OCI-LY1 (cell line): ENCODE data around the gene SEPHS1.
A peak's percentile ranks its signal among the peaks of the same experiment; 100 is the strongest.

Experiments used
- H2AFZ ChIP-seq: fragments of 200-600 bp; sonication (generic), shearing (Covaris generic); 2 replicates; pipeline ENCODE4 v1.6.0; 2014; ENCODE audit warnings: antibody characterized with exemption, mild to moderate bottlenecking, low read length
- H3F3A ChIP-seq: fragments of 200-600 bp; sonication (generic), shearing (Covaris generic); 2 replicates; pipeline ENCODE4 v1.6.0; 2014; ENCODE audit warnings: mild to moderate bottlenecking, antibody characterized with exemption, low read length, moderate library complexity; ENCODE audit not compliant: insufficient read depth
- H3K27ac ChIP-seq: fragments of 200-600 bp; sonication (generic); 2 replicates; pipeline ENCODE4 v1.5.1; 2014; ENCODE audit warnings: low read length, mixed run types, mild to moderate bottlenecking, low read depth; ENCODE audit not compliant: poor library complexity, severe bottlenecking
- H3K27me3 ChIP-seq: fragments of 200-600 bp; sonication (generic); 2 replicates; pipeline ENCODE4 v1.6.0; 2014; ENCODE audit warnings: antibody characterized with exemption, mild to moderate bottlenecking, low read length, moderate library complexity; ENCODE audit not compliant: insufficient read depth
- H3K36me3 ChIP-seq: fragments of 200-600 bp; sonication (generic); 2 replicates; pipeline ENCODE4 v1.6.1; 2014; ENCODE audit warnings: mild to moderate bottlenecking, antibody characterized with exemption, low read length, moderate library complexity, mixed read lengths; ENCODE audit not compliant: insufficient read depth
- H3K4me1 ChIP-seq: fragments of 200-600 bp; sonication (generic); 2 replicates; pipeline ENCODE4 v1.5.1; 2014; ENCODE audit warnings: mild to moderate bottlenecking, low read length, moderate library complexity; ENCODE audit not compliant: insufficient read depth, severe bottlenecking
- H3K4me2 ChIP-seq: fragments of 200-600 bp; sonication (generic), shearing (Covaris generic); 2 replicates; pipeline ENCODE4 v1.6.1; 2014; ENCODE audit warnings: low read length
- H3K4me3 ChIP-seq: fragments of 200-600 bp; sonication (generic); 2 replicates; pipeline ENCODE4 v1.5.1; 2014; ENCODE audit warnings: low read length, low read depth, mild to moderate bottlenecking, mixed read lengths; ENCODE audit not compliant: poor library complexity, severe bottlenecking
- H3K79me2 ChIP-seq: fragments of 200-600 bp; shearing (Covaris generic); 2 replicates; pipeline ENCODE4 v1.6.1; 2016; ENCODE audit warnings: mixed run types, low read length, mixed read lengths; ENCODE audit not compliant: insufficient read depth
- H3K9ac ChIP-seq: fragments of 200-600 bp; sonication (generic), shearing (Covaris generic); 2 replicates; pipeline ENCODE4 v1.6.1; 2014; ENCODE audit warnings: mild to moderate bottlenecking, low read length, mixed read lengths
- H3K9me2 ChIP-seq: fragments of 200-600 bp; sonication (generic), shearing (Covaris generic); 2 replicates; pipeline ENCODE4 v1.6.1; 2014; ENCODE audit warnings: low read depth, mild to moderate bottlenecking, low read length, mixed read lengths
- H3K9me3 ChIP-seq: fragments of 200-600 bp; shearing (Covaris generic); 2 replicates; pipeline ENCODE4 v1.6.1; 2014; ENCODE audit warnings: low read length, mixed read lengths
- H4K20me1 ChIP-seq: fragments of 200-600 bp; sonication (generic), shearing (Covaris generic); 2 replicates; pipeline ENCODE4 v1.6.0; 2016; ENCODE audit warnings: mild to moderate bottlenecking, low read length; ENCODE audit not compliant: insufficient read depth
- EZH2 ChIP-seq: fragments of 200-600 bp; sonication (generic), shearing (Covaris generic); IDR thresholded peaks from 2 replicates; pipeline ENCODE4 v1.8.0; 2017; ENCODE audit warnings: borderline replicate concordance, mixed run types, mild to moderate bottlenecking, antibody characterized with exemption, low read length, moderate library complexity, mixed read lengths
- TF ChIP-seq, protein P1 (sequence below): fragments of 200-600 bp; sonication (generic), shearing (Covaris generic); IDR thresholded peaks from 2 replicates; pipeline ENCODE4 v1.5.1; 2017; ENCODE audit warnings: mild to moderate bottlenecking, antibody characterized with exemption, low read length, moderate library complexity, mixed read lengths

The SEPHS1 gene

DNA sequence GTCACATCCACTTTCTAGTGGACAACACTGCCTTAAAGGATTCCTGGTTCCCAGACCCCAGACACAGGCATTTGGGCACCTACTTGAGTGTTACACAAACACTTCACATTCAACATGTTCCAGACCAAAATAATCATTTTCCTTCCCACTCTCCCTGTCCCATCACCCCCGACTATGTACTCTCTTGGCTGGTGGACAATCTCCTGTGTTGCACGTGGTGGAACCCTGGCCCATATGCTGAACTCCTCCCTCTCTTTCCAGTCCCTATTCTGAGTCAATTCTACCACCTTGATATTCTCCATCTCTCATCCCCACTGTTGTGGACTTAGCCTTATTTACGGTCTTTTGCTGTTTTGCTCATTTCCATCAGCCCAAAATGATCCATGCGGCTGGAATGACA is 8.3 kb upstream of the SEPHS1 start:
- no peak overlapping the region for H3K4me2 ChIP-seq
- no peak overlapping the region for H3K9ac ChIP-seq
- TF ChIP-seq, protein P1, sequence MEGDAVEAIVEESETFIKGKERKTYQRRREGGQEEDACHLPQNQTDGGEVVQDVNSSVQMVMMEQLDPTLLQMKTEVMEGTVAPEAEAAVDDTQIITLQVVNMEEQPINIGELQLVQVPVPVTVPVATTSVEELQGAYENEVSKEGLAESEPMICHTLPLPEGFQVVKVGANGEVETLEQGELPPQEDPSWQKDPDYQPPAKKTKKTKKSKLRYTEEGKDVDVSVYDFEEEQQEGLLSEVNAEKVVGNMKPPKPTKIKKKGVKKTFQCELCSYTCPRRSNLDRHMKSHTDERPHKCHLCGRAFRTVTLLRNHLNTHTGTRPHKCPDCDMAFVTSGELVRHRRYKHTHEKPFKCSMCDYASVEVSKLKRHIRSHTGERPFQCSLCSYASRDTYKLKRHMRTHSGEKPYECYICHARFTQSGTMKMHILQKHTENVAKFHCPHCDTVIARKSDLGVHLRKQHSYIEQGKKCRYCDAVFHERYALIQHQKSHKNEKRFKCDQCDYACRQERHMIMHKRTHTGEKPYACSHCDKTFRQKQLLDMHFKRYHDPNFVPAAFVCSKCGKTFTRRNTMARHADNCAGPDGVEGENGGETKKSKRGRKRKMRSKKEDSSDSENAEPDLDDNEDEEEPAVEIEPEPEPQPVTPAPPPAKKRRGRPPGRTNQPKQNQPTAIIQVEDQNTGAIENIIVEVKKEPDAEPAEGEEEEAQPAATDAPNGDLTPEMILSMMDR: no peak
- no peak for TF ChIP-seq EZH2
- H3K27ac ChIP-seq: no peak overlapping the region
- H4K20me1 ChIP-seq: no peaks in the 10 kb centered on the region
- H3F3A ChIP-seq: no peaks in the 10 kb centered on the region
- H3K4me3 ChIP-seq: no peak overlapping the region
- H3K9me3 ChIP-seq: no peaks in the 10 kb centered on the region
- no peaks in the 10 kb centered on the region for H3K79me2 ChIP-seq
- H3K9me2 ChIP-seq: no peaks in the 10 kb centered on the region
- H3K27me3 ChIP-seq: no peaks in the 10 kb centered on the region
- H3K36me3 ChIP-seq: no peaks in the 10 kb centered on the region
- H3K4me1 ChIP-seq: no peaks in the 10 kb centered on the region
- H2AFZ ChIP-seq: no peak overlapping the region

DNA sequence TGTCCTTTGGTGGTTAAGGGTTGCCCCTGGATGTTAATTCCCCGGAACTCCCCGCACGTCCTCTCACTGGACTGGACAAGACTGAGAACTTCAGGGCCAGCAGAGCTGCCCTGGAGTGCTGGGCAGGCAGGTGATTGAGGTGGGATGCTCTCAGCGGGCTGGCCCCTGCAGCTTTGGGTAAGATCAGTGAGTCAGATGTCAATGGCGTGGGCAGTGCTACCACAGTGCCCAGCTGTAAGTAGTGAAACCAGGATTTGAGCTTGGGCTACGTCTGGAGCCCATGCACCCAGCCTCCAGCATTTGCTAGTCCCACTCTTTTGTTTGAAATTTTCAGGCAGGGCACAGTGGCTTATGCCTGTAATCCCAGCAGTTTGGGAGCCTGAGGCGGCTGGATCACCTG is 6.7 kb upstream of the SEPHS1 start:
- Histone ChIP-seq H3K4me3 (no peak overlapping the region), H4K20me1 (no peaks in the 10 kb centered on the region), H3K9me3 (no peaks in the 10 kb centered on the region)

DNA sequence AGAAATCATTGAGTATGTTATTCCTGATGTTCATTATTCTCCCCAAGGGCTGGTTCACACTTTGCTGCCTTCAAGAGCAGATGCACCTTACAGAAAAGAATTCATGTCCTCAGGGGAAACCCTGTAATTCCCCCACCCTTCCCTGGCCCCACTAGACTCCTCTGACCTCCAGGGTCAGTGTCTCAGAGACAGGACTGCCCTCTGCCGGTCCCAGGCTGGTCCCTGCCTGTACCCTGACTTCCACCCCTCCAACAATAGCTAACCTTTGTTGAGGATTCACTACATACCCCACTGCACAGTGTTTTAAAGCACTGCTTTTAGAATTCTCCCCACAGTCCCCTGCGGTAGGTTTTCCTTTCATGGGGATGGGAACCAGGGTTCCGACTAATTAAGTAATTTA is 4.4 kb upstream of the SEPHS1 start:
- H3K4me1 ChIP-seq: peaks cover 13% of the 10 kb centered on the region
- no peaks in the 10 kb centered on the region for H4K20me1 ChIP-seq
- no peaks in the 10 kb centered on the region for H3K9me2 ChIP-seq
- H3K9me3 ChIP-seq: no peaks in the 10 kb centered on the region
- no peak overlapping the region for H3K4me3 ChIP-seq
- no peak overlapping the region for H3K27ac ChIP-seq
- H3K79me2 ChIP-seq: no peaks in the 10 kb centered on the region
- H2AFZ ChIP-seq: no peak overlapping the region
- H3K4me2 ChIP-seq: no peak overlapping the region
- H3F3A ChIP-seq: no peaks in the 10 kb centered on the region
- no peaks in the 10 kb centered on the region for H3K36me3 ChIP-seq
- no peaks in the 10 kb centered on the region for H3K27me3 ChIP-seq
- TF ChIP-seq, protein P1: peak; percentile 29; the same call in 1 of the 2 replicates
- no peak for TF ChIP-seq EZH2
- H3K9ac ChIP-seq: no peak overlapping the region

More for the DNA sequence above, 6.7 kb upstream of the SEPHS1 start:
- Histone ChIP-seq H3K36me3 (no peaks in the 10 kb centered on the region), H3F3A (no peaks in the 10 kb centered on the region), H2AFZ (no peak overlapping the region), H3K9me2 (no peaks in the 10 kb centered on the region), H3K79me2 (no peaks in the 10 kb centered on the region), H3K9ac (no peak overlapping the region), H3K27me3 (no peaks in the 10 kb centered on the region), H3K4me2 (no peak overlapping the region), H3K27ac (no peak overlapping the region), H3K4me1 (peaks cover under 1% of the 10 kb centered on the region)
- TF ChIP-seq, protein P1: no peak
- no peak for TF ChIP-seq EZH2
